HG03108 (cell line): ENCODE measurements around the gene PSMD12.
"Not testable (repeated sequence)": the region's sequence is repeated elsewhere in the genome, so short reads cannot be mapped to it uniquely, and the experiment has no call there.

ENCODE experiments used
- ATAC-seq: cut with Tn5 transposase; IDR thresholded peaks from one replicate; pipeline ENCODE4 v1.9.1; 2021; ENCODE audit warnings: moderate library complexity; ENCODE audit not compliant: unreplicated experiment

The PSMD12 gene

GRCh38 chr17:67388536-67388935, 22.2 kb upstream of the PSMD12 start:
- not testable (repeated sequence) for ATAC-seq

- ATAC-seq: no peak
These were observed 20.7 kb upstream of the PSMD12 start for GRCh38 chr17:67386965-67387551.

GRCh38 chr17:67385122-67385988, 19.0 kb upstream of the PSMD12 start:
- no peak for ATAC-seq

- ATAC-seq: no peak
These were observed 15.5 kb upstream of the PSMD12 start for GRCh38 chr17:67381929-67382257.

- no peak for ATAC-seq
These were observed 12.9 kb upstream of the PSMD12 start for GRCh38 chr17:67379251-67379630.

GRCh38 chr17:67378454-67379250, 12.3 kb upstream of the PSMD12 start:
- ATAC-seq: peak; percentile 33

- peak; percentile 14 for ATAC-seq
These were observed 11.4 kb upstream of the PSMD12 start for GRCh38 chr17:67377488-67378453.

GRCh38 chr17:67376737-67377487, 10.5 kb upstream of the PSMD12 start, which contains the start of gene PITPNC1:
Gene PITPNC1, plus strand, starts transcription at chr17:67377281.
- peak; percentile 61 for ATAC-seq

- ATAC-seq: no peak
These were observed 10.0 kb upstream of the PSMD12 start for GRCh38 chr17:67376415-67376736.

- no peak for ATAC-seq
These were observed 9.3 kb upstream of the PSMD12 start for GRCh38 chr17:67375716-67376115.

GRCh38 chr17:67375054-67375427, 8.7 kb upstream of the PSMD12 start:
- no peak for ATAC-seq

GRCh38 chr17:67374329-67375053, 8.1 kb upstream of the PSMD12 start:
- ATAC-seq: no peak

GRCh38 chr17:67372751-67373150, 6.4 kb upstream of the PSMD12 start:
- ATAC-seq: no peak

GRCh38 chr17:67369676-67370075, 3.3 kb upstream of the PSMD12 start:
- no peak for ATAC-seq

GRCh38 chr17:67365738-67366192, 612 bp downstream of the PSMD12 start:
- no peak for ATAC-seq

- ATAC-seq: no peak
These were observed 1.3 kb downstream of the PSMD12 start for GRCh38 chr17:67364847-67365737.

- ATAC-seq: no peak
These were observed 4.2 kb downstream of the PSMD12 start for GRCh38 chr17:67362173-67362572.

GRCh38 chr17:67360880-67361279, 5.5 kb downstream of the PSMD12 start:
- no peak for ATAC-seq
